ENCODE results near the gene RANBP2. TPM values are rescaled to one million over a fixed set of nuclear protein-coding genes. Genes with fewer than 3 reads are reported as not detected.

Gene RANBP2
- total and polyA plus RNA-seq, 9 of the 15 experiments (the other 6 are each of a cell fraction or from before 2014, with no cell fraction given): 11.7 to 97.4 (median 48.1) TPM

- no peak for TF ChIP-seq MIER1 (IDR thresholded peaks at IDR 0.05; ENCODE audit: low read depth)
- no peak for TF ChIP-seq ZNF584 (CRISPR knock-in tag; IDR thresholded peaks at IDR 0.05; ENCODE audit: low read depth)
- TF ChIP-seq SIX5 (IDR thresholded peaks at IDR 0.05; ENCODE audit: borderline replicate concordance in 1 of 2, insufficient read depth in 1 of 2, low read depth in 1 of 2, low read length in 2 of 2): no peak
- TF ChIP-seq NR1H2 (CRISPR knock-in tag; IDR thresholded peaks at IDR 0.05): 0 out of 2 replicates have a peak, but pooled peaks have one; percentile 41
- no peak for TF ChIP-seq MCM3 (IDR thresholded peaks at IDR 0.05)
- TF ChIP-seq POU5F1 (IDR thresholded peaks at IDR 0.05; ENCODE audit: borderline replicate concordance, low read depth, low read length, partially characterized antibody): no peak
- peak in 1 of 2 experiments; percentile 51; a peak in 2 of 4 replicates for TF ChIP-seq RCOR1 (IDR thresholded peaks at IDR 0.05; ENCODE audit: borderline replicate concordance in 1 of 2, low read depth in 2 of 2, low read length in 2 of 2)
- 0 out of 2 replicates have a peak, but pooled peaks have one; percentile 65 for TF ChIP-seq ZNF740 (CRISPR knock-in tag; IDR thresholded peaks at IDR 0.05)
- 0 out of 4 replicates have a peak, but pooled peaks of 1 of the 2 experiments have one; percentile 63 for TF ChIP-seq ZNF740 (tag; IDR thresholded peaks at IDR 0.05)
- no peak for TF ChIP-seq ELK1 (CRISPR knock-in tag; IDR thresholded peaks at IDR 0.05)
- TF ChIP-seq CEBPG (CRISPR knock-in tag; IDR thresholded peaks at IDR 0.05): no peak
- TF ChIP-seq CEBPG (tag; conservative IDR thresholded peaks at IDR 0.05 in 1 of 2, IDR thresholded peaks at IDR 0.05 in 1 of 2): no peak
- TF ChIP-seq ZBTB8A (IDR thresholded peaks at IDR 0.05; ENCODE audit: partially characterized antibody): no peak
- peak; percentile 12; the same call in 1 of the 2 replicates for TF ChIP-seq FOSL1 (tag; conservative IDR thresholded peaks at IDR 0.05)
- TF ChIP-seq ZNF518B (CRISPR knock-in tag; IDR thresholded peaks at IDR 0.05): no peak
- no peak for TF ChIP-seq ZNF124 (CRISPR knock-in tag; IDR thresholded peaks at IDR 0.05)
- TF ChIP-seq ZFP91 (CRISPR knock-in tag; IDR thresholded peaks at IDR 0.05): no peak
- no peak for TF ChIP-seq ZNF696 (CRISPR knock-in tag; conservative IDR thresholded peaks at IDR 0.05)
Observed at GRCh38 chr2:108786354-108787215, 67.3 kb downstream of the RANBP2 start, which contains the start of gene CCDC138 (continued).
